Ovary (tissue), 10 donors: Measurements from ENCODE around the gene CXCL14. TPM values are rescaled to one million over a fixed set of nuclear protein-coding genes. Genes with fewer than 3 reads are reported as not detected.

Experiments
- DNase-seq, 5 donors: peaks; one replicate each; pipeline ENCODE4 v3.0.0-alpha.2; 2019 to 2020
- H3K27ac ChIP-seq, 2 donors: fragments of 200-600 bp; one replicate each; pipeline versions ENCODE4 v1.5.1 to v1.8.0; 2019 to 2022
- H3K27me3 ChIP-seq: fragments of 200-600 bp; one replicate; pipeline ENCODE4 v1.8.0; 2022
- H3K36me3 ChIP-seq: fragments of 200-600 bp; sonication (generic); one replicate; pipeline ENCODE4 v1.5.1; 2019
- H3K4me1 ChIP-seq: one replicate; pipeline ENCODE4 v1.8.1; 2013; ENCODE audit warnings: mild to moderate bottlenecking, moderate library complexity; ENCODE audit not compliant: insufficient read depth
- H3K4me3 ChIP-seq: fragments of 200-600 bp; sonication (generic); one replicate; pipeline ENCODE4 v1.5.1; 2017
- H3K9me3 ChIP-seq, 2 donors: fragments of 200-600 bp in 1 of 2; sonication (generic) in 1 of 2; one replicate each; pipeline versions ENCODE4 v1.5.1 to v1.8.1; 2013 to 2019; ENCODE audit warnings: mild to moderate bottlenecking in 1 of 2, moderate library complexity in 1 of 2
- EP300 ChIP-seq: sonication (generic); formaldehyde crosslinking; IDR thresholded peaks from one replicate; pipeline ENCODE4 v1.6.1; 2017; ENCODE audit warnings: antibody characterized with exemption
- POLR2A ChIP-seq: fragments of 450-650 bp; IDR thresholded peaks from one replicate; pipeline ENCODE4 v1.6.1; 2017; ENCODE audit warnings: antibody characterized with exemption, mild to moderate bottlenecking, moderate library complexity
- WGBS, 3 donors: extraction: QIAGEN DNeasy Blood & Tissue Kit in 1 of 3; methylation state at CpG; one replicate each; pipeline versions ENCODE4 v1.1.5 to v1.1.7; 2013 to 2017; 5-methylcytosine and 5-hydroxymethylcytosine counted together
- intact Hi-C, 4 donors: fragments of 100-400 bp; cut with DNase I; formaldehyde crosslinking; loops; one replicate each; pipeline versions ENCODE4 v1.11.0 to v1.15.1; 2022 to 2023
- long read RNA-seq, 3 donors: library from polyadenylated mRNA in 2 of 3; unstranded in 2 of 3; transcript quantifications; one replicate each; pipeline ENCODE4 v2.0.0 and lab custom pipeline, GENCODE V29; 2021 to 2026
- polyA plus RNA-seq, 2 donors: library from polyadenylated mRNA; stranded (reverse); fragments of 200-250 nt in 1 of 2; fragments of 350-450 nt in 1 of 2; fragmentation: Illumina TruSeq in 1 of 2; extraction: RNeasy Lipid Tissue Mini Kit (QIAGEN cat#74804) in 1 of 2; gene quantifications; one replicate each; pipeline ENCODE4 v1.2.3, GENCODE V29; 2013 to 2014
- total RNA-seq, 7 donors: library from RNA; depleted of rRNA in 2 of 7; stranded (reverse); fragments of >200 nt in 2 of 7; fragmentation: NEBNext Ultra II Directional in 3 of 7; extraction: Animal tissue kit (Norgen Biotek cat#: 25700) in 3 of 7; gene quantifications; one replicate each; pipeline versions ENCODE4 v1.1.0 to v1.2.4, GENCODE V29; 2016 to 2023
- TF ChIP-seq, protein P1 (sequence below), 3 donors: fragments of 450-650 bp in 2 of 3; fragments of 200-600 bp in 1 of 3; IDR thresholded peaks; one replicate each; pipeline versions ENCODE4 v1.5.1 to v1.8.0; 2016 to 2022; ENCODE audit warnings: antibody characterized with exemption in 3 of 3, mild to moderate bottlenecking in 1 of 3
- donor health status: DM: no; HTN: no; CAD: no; lungs with moderate emphysema.
- donor health status: DM: no; HTN: no; CAD: no.
- donor health status: Bipolar disorder and iron deficiency.
- donor health status: DM: yes; HTN: yes; CAD: no.
- donor health status: DM: no; HTN: no; CAD: no.
- donor health status: DM: yes; HTN: yes; CAD: no.

CXCL14 gene, protein sequence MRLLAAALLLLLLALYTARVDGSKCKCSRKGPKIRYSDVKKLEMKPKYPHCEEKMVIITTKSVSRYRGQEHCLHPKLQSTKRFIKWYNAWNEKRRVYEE
- total RNA-seq: 1 to 10 TPM in 6 of 7 donors, under 1 TPM in 1; 0.58 to 5.4 (median 2.8) TPM
- polyA plus RNA-seq: 10 to 100 TPM in 1 of 2 donors, under 1 TPM in 1; 0.10 to 23.3 TPM
- long read RNA-seq, donor 1, transcript CXCL14-202 (4 exons, 1,760 nt): major isoform, 10 of 10 reads
- long read RNA-seq, donor 1, partial matches to known transcripts: 0 of 10 reads
- long read RNA-seq, donor 1, other reads (novel, unspliced or antisense): 0 of 10 reads
- long read RNA-seq, donor 2, partial matches to known transcripts: 0 of 4 reads
- long read RNA-seq, donor 2, other reads (novel, unspliced or antisense): 0 of 4 reads
- long read RNA-seq, donor 3, transcript CXCL14-202 (4 exons, 1,760 nt): major isoform, 9 of 9 reads
- long read RNA-seq, donor 3, partial matches to known transcripts: 0 of 9 reads
- long read RNA-seq, donor 3, other reads (novel, unspliced or antisense): 0 of 9 reads

DNA sequence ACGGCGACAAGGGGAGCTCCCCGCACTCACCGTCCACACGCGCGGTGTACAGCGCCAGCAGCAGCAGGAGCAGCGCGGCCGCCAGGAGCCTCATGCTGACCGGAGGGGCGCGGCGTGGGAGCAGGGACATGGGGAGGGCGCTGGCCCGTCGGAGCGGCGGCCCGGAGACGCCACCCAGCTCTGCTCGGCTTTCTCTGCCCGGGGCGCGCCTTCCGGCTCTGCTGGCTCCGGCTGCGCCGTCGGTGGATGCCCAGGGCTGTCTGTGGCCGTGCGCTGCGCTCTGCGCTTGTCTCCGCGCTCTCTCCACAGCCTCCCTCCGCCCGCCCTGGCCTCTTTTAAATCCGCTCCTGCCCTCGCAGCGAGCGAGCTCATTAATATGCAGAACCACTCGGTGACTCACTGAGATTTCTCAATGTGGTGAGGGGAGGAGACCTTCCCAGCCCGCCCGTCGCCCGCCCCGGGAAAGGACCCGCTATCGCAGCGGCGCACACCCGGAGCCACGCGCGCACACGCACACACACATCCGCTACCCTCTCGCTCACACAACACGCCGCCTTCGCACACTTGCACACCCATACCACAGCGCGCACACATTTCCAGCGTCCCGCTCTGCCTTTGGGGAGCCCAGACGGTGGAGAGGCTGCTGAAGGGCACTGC is at the start of gene CXCL14:
Gene CXCL14, minus strand, starts transcription at position 307 of the 657 bp plus-strand sequence. Its CDS starts 213 bp downstream, at position 94.
- DNase-seq: no peak

DNA sequence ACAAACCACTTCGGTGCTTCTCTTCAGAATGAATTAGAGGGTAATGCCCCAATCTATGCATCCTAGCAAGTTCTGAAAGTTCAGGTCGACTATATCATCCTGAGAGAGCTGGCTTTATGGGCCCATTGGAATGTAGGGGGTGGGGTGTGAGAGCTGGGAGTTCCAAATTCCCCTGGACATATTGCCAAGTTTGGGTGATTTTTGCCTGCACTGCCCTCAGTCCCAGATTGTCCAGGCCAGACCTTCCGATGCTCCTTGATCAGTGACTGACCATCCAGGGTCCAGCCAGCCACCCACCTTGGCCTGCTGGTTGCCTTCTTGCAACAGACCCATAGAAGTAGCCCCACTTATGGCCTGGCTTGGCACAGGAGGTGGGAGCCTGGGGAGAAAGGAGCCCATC is 47.8 kb upstream of the CXCL14 start:
- DNase-seq: no peak
- no peak overlapping the region for H3K4me3 ChIP-seq
- no peaks in the 10 kb centered on the region for H3K4me1 ChIP-seq
- intact Hi-C loops: no loop called here
- H3K36me3 ChIP-seq: no peaks in the 10 kb centered on the region
- no peaks in the 10 kb centered on the region for H3K9me3 ChIP-seq
- TF ChIP-seq POLR2A (no peak), EP300 (no peak)
- TF ChIP-seq, protein P1, sequence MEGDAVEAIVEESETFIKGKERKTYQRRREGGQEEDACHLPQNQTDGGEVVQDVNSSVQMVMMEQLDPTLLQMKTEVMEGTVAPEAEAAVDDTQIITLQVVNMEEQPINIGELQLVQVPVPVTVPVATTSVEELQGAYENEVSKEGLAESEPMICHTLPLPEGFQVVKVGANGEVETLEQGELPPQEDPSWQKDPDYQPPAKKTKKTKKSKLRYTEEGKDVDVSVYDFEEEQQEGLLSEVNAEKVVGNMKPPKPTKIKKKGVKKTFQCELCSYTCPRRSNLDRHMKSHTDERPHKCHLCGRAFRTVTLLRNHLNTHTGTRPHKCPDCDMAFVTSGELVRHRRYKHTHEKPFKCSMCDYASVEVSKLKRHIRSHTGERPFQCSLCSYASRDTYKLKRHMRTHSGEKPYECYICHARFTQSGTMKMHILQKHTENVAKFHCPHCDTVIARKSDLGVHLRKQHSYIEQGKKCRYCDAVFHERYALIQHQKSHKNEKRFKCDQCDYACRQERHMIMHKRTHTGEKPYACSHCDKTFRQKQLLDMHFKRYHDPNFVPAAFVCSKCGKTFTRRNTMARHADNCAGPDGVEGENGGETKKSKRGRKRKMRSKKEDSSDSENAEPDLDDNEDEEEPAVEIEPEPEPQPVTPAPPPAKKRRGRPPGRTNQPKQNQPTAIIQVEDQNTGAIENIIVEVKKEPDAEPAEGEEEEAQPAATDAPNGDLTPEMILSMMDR (IDR thresholded peaks at IDR 0.05): no peak
- no peak overlapping the region for H3K27ac ChIP-seq
- H3K27me3 ChIP-seq: no peaks in the 10 kb centered on the region
- 56 to 62% (median 60%) methylated on average over 3 of the region's 3 CpGs for WGBS, 3 donors

More for the DNA sequence above, at the start of gene CXCL14:
- 1 to 2% (median 2%) methylated on average over 41 to 68 of the region's 68 CpGs for WGBS, 3 donors
- H3K27me3 ChIP-seq: no peaks in the 10 kb centered on the region
- H3K4me3 ChIP-seq: no peak within 1 kb of the TSS
- no peaks in the 10 kb centered on the region for H3K9me3 ChIP-seq
- H3K36me3 ChIP-seq: no peaks in the 10 kb centered on the region
- intact Hi-C loops: no loop called here
- TF ChIP-seq POLR2A (no peak), EP300 (no peak)
- TF ChIP-seq, protein P1 (IDR thresholded peaks at IDR 0.05): no peak
- H3K27ac ChIP-seq: no peak within 1 kb of the TSS
- H3K4me1 ChIP-seq: no peaks in the 10 kb centered on the region

DNA sequence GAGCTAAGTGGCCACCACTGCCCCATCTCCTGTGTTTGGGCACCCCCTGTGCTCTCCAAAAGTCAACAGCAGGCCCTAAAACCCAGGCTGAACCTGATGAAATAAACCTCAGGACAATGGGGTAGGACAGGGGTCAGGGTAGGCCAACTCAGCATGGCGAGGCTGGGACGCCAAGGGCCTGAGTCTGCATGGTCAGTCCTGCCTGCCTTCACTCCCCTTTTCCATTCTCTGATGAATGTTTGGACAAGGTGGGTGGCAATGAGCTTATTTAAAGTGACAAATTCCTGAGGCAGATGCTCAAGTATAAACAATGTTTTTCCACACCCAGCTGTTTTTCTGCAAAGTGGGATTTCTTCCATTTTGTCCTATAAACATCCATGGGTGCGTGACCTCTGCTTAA is 47.2 kb upstream of the CXCL14 start:
- Histone ChIP-seq H3K4me3 (no peak overlapping the region), H3K4me1 (no peaks in the 10 kb centered on the region), H3K36me3 (no peaks in the 10 kb centered on the region), H3K27me3 (no peaks in the 10 kb centered on the region), H3K27ac (no peak overlapping the region), H3K9me3 (no peaks in the 10 kb centered on the region)
- no peak for DNase-seq
- 56 to 76% (median 69%) methylated on average over 3 of the region's 3 CpGs for WGBS, 3 donors
- intact Hi-C loops: no loop called here
- TF ChIP-seq, protein P1 (IDR thresholded peaks at IDR 0.05): no peak
- TF ChIP-seq EP300: no peak
- TF ChIP-seq POLR2A: no peak

DNA sequence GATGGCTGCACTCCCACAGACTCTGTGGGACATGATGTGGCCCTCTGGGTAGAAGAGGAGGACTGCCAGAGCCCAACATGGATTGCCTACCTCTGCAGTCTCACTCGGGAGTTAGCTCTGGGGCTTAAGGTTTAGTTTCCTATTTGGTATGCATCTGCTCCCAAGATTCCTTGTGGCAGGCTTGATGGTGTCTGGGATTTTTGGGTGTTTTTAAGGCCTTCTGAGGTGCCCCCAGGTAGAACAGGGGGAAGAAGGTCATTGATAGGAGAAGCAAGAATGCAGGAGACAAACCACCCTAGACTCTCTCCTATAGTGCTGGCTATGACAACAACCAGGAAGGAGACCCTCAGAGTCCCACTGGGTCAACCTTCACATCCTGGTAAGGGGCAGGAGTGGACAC is 46.7 kb upstream of the CXCL14 start:
- no peak for DNase-seq
- intact Hi-C loops: no loop called here
- Histone ChIP-seq H3K27ac (no peak overlapping the region), H3K27me3 (no peaks in the 10 kb centered on the region), H3K4me3 (no peak overlapping the region), H3K4me1 (no peaks in the 10 kb centered on the region), H3K9me3 (no peaks in the 10 kb centered on the region), H3K36me3 (no peaks in the 10 kb centered on the region)
- WGBS, 3 donors: 91 to 96% (median 93%) methylated on average over 1 of the region's 1 CpG
- TF ChIP-seq, protein P1 (IDR thresholded peaks at IDR 0.05): no peak
- TF ChIP-seq EP300: no peak
- no peak for TF ChIP-seq POLR2A
